ENCODE data around the gene HCAR2. TPM values are rescaled to one million over a fixed set of nuclear protein-coding genes. Genes with fewer than 3 reads are reported as not detected.

HCAR2 gene
- total and polyA plus RNA-seq, 2 of the 4 experiments (the other 2 are of a cell fraction): not detected

DNA sequence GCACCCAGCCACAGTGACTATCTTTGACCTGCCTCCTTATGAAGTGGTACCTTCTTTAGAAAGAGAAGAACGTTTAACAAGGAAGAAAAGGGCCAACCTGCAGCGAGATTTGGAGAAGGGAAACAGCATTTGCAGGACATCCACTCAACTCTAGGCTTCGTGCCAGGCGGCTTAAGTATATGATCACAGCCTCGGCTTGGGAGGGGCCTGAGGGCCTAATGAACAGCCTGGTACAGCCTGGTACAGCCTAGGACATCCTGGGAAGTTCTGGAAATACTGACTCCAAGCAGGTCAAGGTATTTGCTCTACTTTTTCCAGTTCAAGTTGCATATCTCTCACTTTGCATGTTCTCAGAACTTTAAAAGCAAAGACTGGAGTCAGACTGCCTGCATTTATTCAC, 16.1 kb downstream of the HCAR2 start:
- H3K4me1 ChIP-seq (ENCODE audit: control insufficient read depth, insufficient read depth, low read length): no peaks in the 10 kb centered on the region
- no peak overlapping the region for H2AK9ac ChIP-seq (replicated peaks; ENCODE audit: low read depth, low read length, poor library complexity)
- no peak overlapping the region for H3K4me2 ChIP-seq (ENCODE audit: low read depth, low read length)
- H4K5ac ChIP-seq (ENCODE audit: low read depth, low read length): no peak overlapping the region
- TF ChIP-seq RAD21 (IDR thresholded peaks at IDR 0.05; ENCODE audit: low read length) (no peak), ELK1 (IDR thresholded peaks at IDR 0.05; ENCODE audit: borderline replicate concordance, low read depth, low read length) (no peak), POLR2A (IDR thresholded peaks at IDR 0.05; ENCODE audit: low read depth, low read length) (no peak), CEBPB (IDR thresholded peaks at IDR 0.05; ENCODE audit: low read depth, low read length) (no peak), CHD1 (IDR thresholded peaks at IDR 0.05; ENCODE audit: low read depth, low read length) (no peak), NFE2L2 (IDR thresholded peaks at IDR 0.05; ENCODE audit: low read depth, low read length) (no peak), SMC3 (IDR thresholded peaks at IDR 0.05; ENCODE audit: low read depth, low read length) (no peak), FOS (IDR thresholded peaks at IDR 0.05; ENCODE audit: low read depth, low read length) (no peak), USF2 (IDR thresholded peaks at IDR 0.05; ENCODE audit: low read depth, low read length) (no peak), RCOR1 (IDR thresholded peaks at IDR 0.05; ENCODE audit: insufficient replicate concordance, low read length) (no peak), RFX5 (IDR thresholded peaks at IDR 0.05; ENCODE audit: low read depth, low read length) (no peak), MXI1 (IDR thresholded peaks at IDR 0.05; ENCODE audit: borderline replicate concordance, low read depth, low read length) (no peak), BHLHE40 (IDR thresholded peaks at IDR 0.05; ENCODE audit: low read depth, low read length) (no peak), MAZ (IDR thresholded peaks at IDR 0.05; ENCODE audit: borderline replicate concordance, low read depth, low read length) (no peak), MAFK (IDR thresholded peaks at IDR 0.05; ENCODE audit: low read depth, low read length) (no peak)
- TF ChIP-seq, protein P1, sequence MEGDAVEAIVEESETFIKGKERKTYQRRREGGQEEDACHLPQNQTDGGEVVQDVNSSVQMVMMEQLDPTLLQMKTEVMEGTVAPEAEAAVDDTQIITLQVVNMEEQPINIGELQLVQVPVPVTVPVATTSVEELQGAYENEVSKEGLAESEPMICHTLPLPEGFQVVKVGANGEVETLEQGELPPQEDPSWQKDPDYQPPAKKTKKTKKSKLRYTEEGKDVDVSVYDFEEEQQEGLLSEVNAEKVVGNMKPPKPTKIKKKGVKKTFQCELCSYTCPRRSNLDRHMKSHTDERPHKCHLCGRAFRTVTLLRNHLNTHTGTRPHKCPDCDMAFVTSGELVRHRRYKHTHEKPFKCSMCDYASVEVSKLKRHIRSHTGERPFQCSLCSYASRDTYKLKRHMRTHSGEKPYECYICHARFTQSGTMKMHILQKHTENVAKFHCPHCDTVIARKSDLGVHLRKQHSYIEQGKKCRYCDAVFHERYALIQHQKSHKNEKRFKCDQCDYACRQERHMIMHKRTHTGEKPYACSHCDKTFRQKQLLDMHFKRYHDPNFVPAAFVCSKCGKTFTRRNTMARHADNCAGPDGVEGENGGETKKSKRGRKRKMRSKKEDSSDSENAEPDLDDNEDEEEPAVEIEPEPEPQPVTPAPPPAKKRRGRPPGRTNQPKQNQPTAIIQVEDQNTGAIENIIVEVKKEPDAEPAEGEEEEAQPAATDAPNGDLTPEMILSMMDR (conservative IDR thresholded peaks at IDR 0.05; ENCODE audit: low read depth, low read length): no peak
- H3K9me3 ChIP-seq (ENCODE audit: control insufficient read depth, insufficient read depth, low read length): no peaks in the 10 kb centered on the region
- H3K27ac ChIP-seq (ENCODE audit: insufficient read depth, low read length): no peak overlapping the region
- DNase-seq (peak; percentile 25), ATAC-seq (ENCODE audit: low read depth) (no peak)
- dilution Hi-C loops (cut with HindIII; ENCODE audit: low sequenced_read_pairs, unreplicated experiment): no loop called here
- no peak overlapping the region for H3K23ac ChIP-seq (ENCODE audit: low read depth, low read length)
- H2BK120ac ChIP-seq (ENCODE audit: low read depth, low read length): no peak overlapping the region
- H4K20me1 ChIP-seq (ENCODE audit: insufficient read depth, low read length): no peaks in the 10 kb centered on the region
- H3K36me3 ChIP-seq (ENCODE audit: control insufficient read depth, insufficient read depth, low read length): no peaks in the 10 kb centered on the region
- WGBS, 2 experiments (ENCODE audit: extremely low coverage in 2 of 2, insufficient read length in 1 of 2): 60% methylated on average over 1 of the region's 5 CpGs; no CpG with 5 or more reads in 1 of the 2 experiments
- ChIA-PET POLR2A (ENCODE audit: unreplicated experiment) (no interaction called here), CTCF (no interaction called here)
- H3K4ac ChIP-seq (ENCODE audit: low read depth, low read length): no peak overlapping the region
- no peak overlapping the region for H3K56ac ChIP-seq (ENCODE audit: extremely low read depth, insufficient read depth, low read length)
- H2BK15ac ChIP-seq (ENCODE audit: low read depth, low read length): no peak overlapping the region
- in situ Hi-C loops (cut with MboI; ENCODE audit: low sequenced_read_pairs): no loop called here
- H2BK5ac ChIP-seq (ENCODE audit: low read depth, low read length, poor library complexity, severe bottlenecking): no peak overlapping the region
- H3K27me3 ChIP-seq (ENCODE audit: control insufficient read depth, insufficient read depth, low read length): no peaks in the 10 kb centered on the region
- no peak overlapping the region for H3K18ac ChIP-seq (ENCODE audit: low read depth, low read length)
- H3K4me3 ChIP-seq (ENCODE audit: insufficient read depth, low read depth, low read length): no peak overlapping the region
- H3K14ac ChIP-seq (replicated peaks; ENCODE audit: low read depth, low read length): no peak overlapping the region
- no peaks in the 10 kb centered on the region for H3K79me1 ChIP-seq (ENCODE audit: low read depth in 1 of 2, low read length in 2 of 2)
- intact Hi-C loops (cut with micrococcal nuclease): no loop called here
- no peak overlapping the region for H4K8ac ChIP-seq (ENCODE audit: low read depth in 2 of 2, low read length in 2 of 2)
- no peak overlapping the region for H2AFZ ChIP-seq (replicated peaks; ENCODE audit: low read length, poor library complexity)
- no peaks in the 10 kb centered on the region; the same call in 1 of the 2 replicates for H3K9me1 ChIP-seq (ENCODE audit: insufficient read depth, low read length)
- BruUV-seq (replicated peaks): no TSS peak
- no peak overlapping the region for H2BK20ac ChIP-seq (ENCODE audit: low read depth, low read length)
- H3K9ac ChIP-seq (ENCODE audit: low read depth, low read length): no peak overlapping the region
- H4K91ac ChIP-seq (ENCODE audit: insufficient read depth, low read depth, low read length): no peak overlapping the region
- H2AK5ac ChIP-seq (ENCODE audit: low read depth, low read length): no peak overlapping the region
